ENCODE data around the gene H2BK1. TPM values are rescaled to one million over a fixed set of nuclear protein-coding genes. Genes with fewer than 3 reads are reported as not detected.

The H2BK1 gene
- total and polyA plus RNA-seq, 2 of the 13 experiments (the other 11 are each of a cell fraction or from before 2014, with no cell fraction given): not detected

- Histone ChIP-seq H3K9me3 (ENCODE audit: low read length) (no peaks in the 10 kb centered on the region), H3K4me2 (ENCODE audit: low read depth, low read length) (no peak overlapping the region), H3K27ac (ENCODE audit: extremely low read length, insufficient read depth, low read length) (no peak overlapping the region), H2AFZ (ENCODE audit: low read length) (no peak overlapping the region), H3K36me3 (replicated peaks in 1 of 2; ENCODE audit: control insufficient read depth in 1 of 2, insufficient read depth in 2 of 2, low read length in 2 of 2) (no peaks in the 10 kb centered on the region), H4K20me1 (ENCODE audit: insufficient read depth, low read length) (no peaks in the 10 kb centered on the region), H3K27me3 (ENCODE audit: control insufficient read depth in 1 of 2, insufficient read depth in 2 of 2, low read length in 2 of 2) (peaks cover 0 to 43% of the 10 kb centered on the region in 2 experiments; a peak in 3 of 5 replicates), H3K4me1 (ENCODE audit: insufficient read depth, low read length) (no peaks in the 10 kb centered on the region), H3K4me3 (replicated peaks in 1 of 3; ENCODE audit: insufficient read depth in 1 of 3, low read depth in 2 of 3, low read length in 3 of 3) (no peak overlapping the region), H3K9ac (ENCODE audit: insufficient read depth, low read depth, low read length) (no peak overlapping the region), H3K79me2 (ENCODE audit: insufficient read depth, low read length) (no peaks in the 10 kb centered on the region)
- ChIA-PET CTCF (ENCODE audit: low intra/inter-chr PET ratio, low total read pairs) (interaction anchor here (1.0 kb wide), 1 partner anchor 51 kb away, joined by 3 read pairs; no protein-coding TSS in a partner anchor), POLR2A (no interaction called here)
- ATAC-seq (no peak), FAIRE-seq (no peak), DNase-seq (ENCODE audit: low spot score) (no peak)
- no TSS peak for BruUV-seq (replicated peaks)
- no peak for TF ChIP-seq ZZZ3 (CRISPR knock-in tag; IDR thresholded peaks at IDR 0.05; ENCODE audit: borderline replicate concordance)
- TF ChIP-seq CENPT (CRISPR knock-in tag; IDR thresholded peaks at IDR 0.05; ENCODE audit: low read depth): no peak
- TF ChIP-seq ZNF747 (CRISPR knock-in tag; IDR thresholded peaks at IDR 0.05; ENCODE audit: borderline replicate concordance): no peak
- no peak for TF ChIP-seq ZIK1 (CRISPR knock-in tag; IDR thresholded peaks at IDR 0.05; ENCODE audit: borderline replicate concordance, low read depth)
- TF ChIP-seq AHR (CRISPR knock-in tag; IDR thresholded peaks at IDR 0.05): no peak
- no peak for TF ChIP-seq ZNF367 (CRISPR knock-in tag; IDR thresholded peaks at IDR 0.05; ENCODE audit: borderline replicate concordance)
- TF ChIP-seq PRPF4 (IDR thresholded peaks at IDR 0.05; ENCODE audit: low read depth, low read length, poor library complexity, severe bottlenecking): no peak
- TF ChIP-seq CREBL2 (CRISPR knock-in tag; IDR thresholded peaks at IDR 0.05; ENCODE audit: borderline replicate concordance): no peak
- TF ChIP-seq SNAI1 (CRISPR knock-in tag; IDR thresholded peaks at IDR 0.05; ENCODE audit: borderline replicate concordance): no peak
- TF ChIP-seq PHF21A (CRISPR knock-in tag; IDR thresholded peaks at IDR 0.05): no peak
- no peak for TF ChIP-seq PAF1 (CRISPR knock-in tag; IDR thresholded peaks at IDR 0.05)
- TF ChIP-seq ZNF350 (CRISPR knock-in tag; IDR thresholded peaks at IDR 0.05; ENCODE audit: borderline replicate concordance, low read depth): no peak
- TF ChIP-seq ZNF382 (CRISPR knock-in tag; IDR thresholded peaks at IDR 0.05; ENCODE audit: borderline replicate concordance): no peak
- TF ChIP-seq RBM22 (optimal IDR thresholded peaks at IDR 0.05; ENCODE audit: low read length): no peak
- no peak for TF ChIP-seq MBD4 (IDR thresholded peaks at IDR 0.05; ENCODE audit: borderline replicate concordance, low read length)
- TF ChIP-seq RAD21 (CRISPR knock-in tag; IDR thresholded peaks at IDR 0.05): no peak
- TF ChIP-seq ZNF549 (CRISPR knock-in tag; IDR thresholded peaks at IDR 0.05): no peak
- no peak for TF ChIP-seq CHCHD3 (CRISPR knock-in tag; IDR thresholded peaks at IDR 0.05)
- no peak for TF ChIP-seq ZNF639 (CRISPR knock-in tag; conservative IDR thresholded peaks at IDR 0.05)
- TF ChIP-seq FOXA3 (CRISPR knock-in tag; IDR thresholded peaks at IDR 0.05): no peak
- in situ Hi-C loops (cut with HindIII; ENCODE audit: extremely low pct_ligation_motif_present, low pct_unique_long_range_greater_than_20kb) (no loop called here), intact Hi-C loops (cut with micrococcal nuclease; ENCODE audit: unreplicated experiment) (loop anchor here (10.0 kb wide), 1 partner anchor 130 kb away; no protein-coding TSS in a partner anchor)
- WGBS (ENCODE audit: low lambda C conversion rate): 62% methylated on average over 14 of the region's 16 CpGs
Observed at GRCh38 chr7:151175047-151175792, 35.1 kb downstream of the H2BK1 start.
